ENCODE data around the gene ARHGAP44. TPM values are rescaled to one million over a fixed set of nuclear protein-coding genes. Genes with fewer than 3 reads are reported as not detected.

ARHGAP44 gene
- total RNA-seq, 4 donors from 2014 or later: 3.5 to 7.8 (median 5.8) TPM

DNA sequence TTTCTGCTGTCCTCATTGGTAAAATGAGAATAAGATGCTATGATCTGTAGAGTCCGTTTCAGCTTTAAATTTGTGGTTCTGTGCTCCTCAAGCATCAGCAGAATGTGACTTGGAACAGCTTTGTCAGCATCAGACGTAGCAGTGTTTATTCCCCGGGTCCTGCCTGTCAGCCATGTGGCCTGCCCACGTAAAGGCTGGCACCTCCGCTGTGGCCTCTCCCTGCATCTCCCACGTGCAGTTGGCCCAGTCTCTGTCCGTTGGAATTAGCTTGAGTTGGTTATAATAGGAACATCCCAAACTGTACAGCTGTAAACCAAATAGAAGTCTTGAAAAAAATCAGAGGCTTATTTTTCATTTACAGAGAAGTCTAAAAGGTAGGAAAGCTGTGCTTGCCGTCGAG, 61.7 kb downstream of the ARHGAP44 start:
- Histone ChIP-seq H3K9me3 (no peaks in the 10 kb centered on the region), H3K4me3 (no peak overlapping the region), H3K36me3 (no peaks in the 10 kb centered on the region), H3K27ac (replicated peaks in 1 of 4) (no peak overlapping the region), H3K27me3 (no peaks in the 10 kb centered on the region), H3K4me1 (peaks cover 0 to 4% (median 0%) of the 10 kb centered on the region in 4 donors)
- TF ChIP-seq, protein P1, sequence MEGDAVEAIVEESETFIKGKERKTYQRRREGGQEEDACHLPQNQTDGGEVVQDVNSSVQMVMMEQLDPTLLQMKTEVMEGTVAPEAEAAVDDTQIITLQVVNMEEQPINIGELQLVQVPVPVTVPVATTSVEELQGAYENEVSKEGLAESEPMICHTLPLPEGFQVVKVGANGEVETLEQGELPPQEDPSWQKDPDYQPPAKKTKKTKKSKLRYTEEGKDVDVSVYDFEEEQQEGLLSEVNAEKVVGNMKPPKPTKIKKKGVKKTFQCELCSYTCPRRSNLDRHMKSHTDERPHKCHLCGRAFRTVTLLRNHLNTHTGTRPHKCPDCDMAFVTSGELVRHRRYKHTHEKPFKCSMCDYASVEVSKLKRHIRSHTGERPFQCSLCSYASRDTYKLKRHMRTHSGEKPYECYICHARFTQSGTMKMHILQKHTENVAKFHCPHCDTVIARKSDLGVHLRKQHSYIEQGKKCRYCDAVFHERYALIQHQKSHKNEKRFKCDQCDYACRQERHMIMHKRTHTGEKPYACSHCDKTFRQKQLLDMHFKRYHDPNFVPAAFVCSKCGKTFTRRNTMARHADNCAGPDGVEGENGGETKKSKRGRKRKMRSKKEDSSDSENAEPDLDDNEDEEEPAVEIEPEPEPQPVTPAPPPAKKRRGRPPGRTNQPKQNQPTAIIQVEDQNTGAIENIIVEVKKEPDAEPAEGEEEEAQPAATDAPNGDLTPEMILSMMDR (IDR thresholded peaks at IDR 0.05): no peak
- TF ChIP-seq POLR2A (IDR thresholded peaks at IDR 0.05; ENCODE audit: low read depth) (no peak), EP300 (IDR thresholded peaks at IDR 0.05) (no peak), POLR2AphosphoS5 (IDR thresholded peaks at IDR 0.05) (no peak)
- WGBS: 87% methylated on average over 9 of the region's 9 CpGs
- intact Hi-C loops (cut with DNase I): no loop called here
- no peak for DNase-seq (ENCODE audit: extremely low spot score)

DNA sequence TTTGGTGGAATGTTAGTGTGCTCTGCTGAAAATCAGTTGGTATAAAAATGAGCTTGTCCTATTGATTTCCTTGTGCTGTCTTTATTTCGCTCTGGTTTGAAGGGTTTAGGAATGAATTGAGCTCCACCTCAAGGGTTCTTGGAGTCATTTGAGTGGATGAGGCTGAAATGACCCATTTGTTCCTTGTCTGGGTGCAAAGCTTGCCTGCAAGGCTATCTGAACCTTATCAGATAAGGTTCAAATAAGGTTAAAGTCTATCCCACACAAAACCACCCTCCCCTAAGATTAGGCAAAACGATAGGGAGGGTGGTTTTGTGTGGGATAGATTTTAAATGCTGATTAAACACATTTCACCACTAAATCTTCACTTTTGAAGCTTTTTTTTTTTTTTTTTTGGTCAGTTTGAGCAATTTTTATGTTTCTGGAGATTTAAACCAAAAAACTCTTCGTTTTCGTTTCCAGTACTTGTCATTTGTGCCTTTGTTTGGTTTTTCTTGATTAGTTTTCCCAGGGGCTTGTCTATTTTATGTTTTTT, 62.7 kb downstream of the ARHGAP44 start:
- TF ChIP-seq POLR2A (IDR thresholded peaks at IDR 0.05; ENCODE audit: low read depth) (no peak), EP300 (IDR thresholded peaks at IDR 0.05) (no peak), POLR2AphosphoS5 (IDR thresholded peaks at IDR 0.05) (no peak)
- TF ChIP-seq, protein P1 (IDR thresholded peaks at IDR 0.05): no peak
- intact Hi-C loops (cut with DNase I): no loop called here
- DNase-seq (ENCODE audit: extremely low spot score): no peak
- H3K27ac ChIP-seq (replicated peaks in 1 of 4): no peak overlapping the region
- peaks cover 0 to under 1% (median 0%) of the 10 kb centered on the region in 4 donors for H3K9me3 ChIP-seq
- no peak overlapping the region for H3K4me3 ChIP-seq
- no peaks in the 10 kb centered on the region for H3K27me3 ChIP-seq
- WGBS: 84% methylated on average over 4 of the region's 4 CpGs
- H3K36me3 ChIP-seq: no peaks in the 10 kb centered on the region
- H3K4me1 ChIP-seq: peaks cover 0 to 6% (median 0%) of the 10 kb centered on the region in 4 donors

DNA sequence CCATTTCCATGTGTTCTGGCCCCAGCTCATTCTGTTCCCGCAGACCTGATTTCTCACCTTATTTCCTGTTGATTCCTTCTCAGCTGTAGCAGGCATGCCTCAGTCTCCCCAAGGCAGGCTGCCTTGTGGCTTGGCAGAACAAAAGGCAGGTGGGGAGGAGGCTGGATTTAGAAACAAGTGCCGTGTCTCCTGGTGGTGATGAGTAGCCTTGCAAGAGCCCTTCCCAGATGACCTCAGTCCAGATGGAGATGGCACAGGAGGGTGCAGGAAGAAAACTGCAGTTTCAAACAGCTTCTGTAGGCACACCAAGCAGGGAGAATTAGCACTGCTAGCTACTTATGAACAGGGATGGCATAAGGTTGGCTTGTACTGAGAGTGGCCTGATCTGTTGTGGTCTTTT, 64.6 kb downstream of the ARHGAP44 start:
- no peak for DNase-seq (ENCODE audit: extremely low spot score)
- Histone ChIP-seq H3K4me1 (peaks cover 0 to 6% (median 0%) of the 10 kb centered on the region in 4 donors), H3K36me3 (no peaks in the 10 kb centered on the region), H3K4me3 (no peak overlapping the region), H3K9me3 (peaks cover 0 to 6% (median 0%) of the 10 kb centered on the region in 4 donors), H3K27me3 (no peaks in the 10 kb centered on the region), H3K27ac (replicated peaks in 1 of 4) (no peak overlapping the region)
- WGBS: 92% methylated on average over 2 of the region's 2 CpGs
- intact Hi-C loops (cut with DNase I): no loop called here
- TF ChIP-seq POLR2A (IDR thresholded peaks at IDR 0.05; ENCODE audit: low read depth): no peak
- TF ChIP-seq, protein P1 (IDR thresholded peaks at IDR 0.05): no peak
- TF ChIP-seq EP300 (IDR thresholded peaks at IDR 0.05): no peak
- no peak for TF ChIP-seq POLR2AphosphoS5 (IDR thresholded peaks at IDR 0.05)

DNA sequence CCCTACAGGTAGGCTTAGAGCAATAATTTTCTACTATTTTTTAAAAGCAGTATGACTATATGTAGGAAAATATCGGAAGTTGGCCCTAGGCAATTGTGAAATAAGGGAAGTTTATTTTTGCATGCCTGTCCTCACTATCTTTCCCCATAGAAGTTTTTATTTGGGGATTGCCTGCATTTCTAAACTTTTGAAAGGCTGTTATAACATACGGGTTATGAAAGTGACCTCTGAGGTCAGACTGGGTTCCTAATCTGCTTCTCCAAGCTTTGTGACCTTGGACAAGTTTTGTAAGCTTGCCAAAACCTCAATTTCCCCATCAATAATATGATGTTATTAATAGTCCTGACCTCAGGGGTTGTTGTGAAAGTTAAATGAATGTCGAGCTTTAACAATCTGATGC, 67.1 kb downstream of the ARHGAP44 start:
- Histone ChIP-seq H3K36me3 (no peaks in the 10 kb centered on the region), H3K27me3 (no peaks in the 10 kb centered on the region), H3K9me3 (peaks cover 0 to 6% (median 0%) of the 10 kb centered on the region in 4 donors), H3K4me1 (peaks cover 0 to 10% (median 0%) of the 10 kb centered on the region in 4 donors), H3K4me3 (no peak overlapping the region), H3K27ac (replicated peaks in 1 of 4) (no peak overlapping the region)
- intact Hi-C loops (cut with DNase I): no loop called here
- 63% methylated on average over 3 of the region's 3 CpGs for WGBS
- TF ChIP-seq, protein P1 (IDR thresholded peaks at IDR 0.05): no peak
- no peak for TF ChIP-seq POLR2AphosphoS5 (IDR thresholded peaks at IDR 0.05)
- TF ChIP-seq POLR2A (IDR thresholded peaks at IDR 0.05; ENCODE audit: low read depth): no peak
- no peak for TF ChIP-seq EP300 (IDR thresholded peaks at IDR 0.05)
- DNase-seq (ENCODE audit: extremely low spot score): no peak

DNA sequence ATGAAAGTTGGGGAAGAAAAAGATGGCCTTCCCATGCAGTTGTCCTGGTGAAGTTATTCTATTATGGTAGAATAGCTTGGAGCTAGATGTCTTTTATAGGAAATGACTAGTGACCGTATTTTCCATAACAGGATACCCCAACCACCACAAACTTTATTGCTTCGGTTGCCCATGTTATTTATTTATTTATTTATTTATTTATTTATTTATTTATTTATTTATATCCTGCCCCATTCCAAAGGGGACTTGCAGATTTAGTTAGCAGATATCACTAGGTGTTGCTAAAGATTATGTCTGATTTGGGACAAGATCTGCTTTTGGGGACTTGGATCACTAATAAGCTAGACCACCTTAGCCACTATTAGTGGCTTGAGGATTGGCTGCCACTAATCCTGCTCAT, 68.3 kb downstream of the ARHGAP44 start:
- H3K36me3 ChIP-seq: no peaks in the 10 kb centered on the region
- intact Hi-C loops (cut with DNase I): no loop called here
- no peak for DNase-seq (ENCODE audit: extremely low spot score)
- 92% methylated on average over 2 of the region's 2 CpGs for WGBS
- TF ChIP-seq, protein P1 (IDR thresholded peaks at IDR 0.05): no peak
- TF ChIP-seq POLR2AphosphoS5 (IDR thresholded peaks at IDR 0.05): no peak
- H3K4me3 ChIP-seq: no peak overlapping the region
- no peak overlapping the region for H3K27ac ChIP-seq (replicated peaks in 1 of 4)
- peaks cover 0 to 6% (median 0%) of the 10 kb centered on the region in 4 donors for H3K9me3 ChIP-seq
- peaks cover 0 to 10% (median 0%) of the 10 kb centered on the region in 4 donors for H3K4me1 ChIP-seq
- H3K27me3 ChIP-seq: no peaks in the 10 kb centered on the region

Measured in esophagus muscularis mucosa (tissue), 4 donors.